Measurements from ENCODE around the gene WFDC12.
"Not testable (repeated sequence)": the region's sequence is repeated elsewhere in the genome, so short reads cannot be mapped to it uniquely, and the experiment has no call there.

WFDC12 gene, protein sequence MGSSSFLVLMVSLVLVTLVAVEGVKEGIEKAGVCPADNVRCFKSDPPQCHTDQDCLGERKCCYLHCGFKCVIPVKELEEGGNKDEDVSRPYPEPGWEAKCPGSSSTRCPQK

DNA sequence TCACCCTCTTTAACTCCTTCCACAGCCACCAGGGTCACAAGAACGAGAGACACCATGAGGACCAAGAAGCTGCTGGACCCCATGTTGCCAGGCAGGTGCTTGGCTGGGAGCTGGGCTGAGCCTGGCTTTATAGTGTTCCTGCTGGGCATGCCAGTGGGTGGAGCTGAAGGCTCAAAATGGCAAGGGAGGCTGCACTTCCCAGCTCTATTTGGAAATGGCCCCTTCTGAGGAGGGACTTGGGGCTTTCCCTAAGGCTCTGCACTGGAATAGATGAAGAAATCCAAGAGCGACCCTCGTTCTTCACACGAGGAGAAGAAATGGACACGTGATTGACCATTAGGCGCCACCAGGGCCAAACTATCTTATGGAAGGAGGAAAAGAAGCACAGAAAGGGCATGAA, at the start of gene WFDC12:
Gene WFDC12 (minus strand): TSS at position 101 of the 400 bp plus-strand sequence. CDS start 18 bp downstream, at position 83.
- TF ChIP-seq, protein P1, sequence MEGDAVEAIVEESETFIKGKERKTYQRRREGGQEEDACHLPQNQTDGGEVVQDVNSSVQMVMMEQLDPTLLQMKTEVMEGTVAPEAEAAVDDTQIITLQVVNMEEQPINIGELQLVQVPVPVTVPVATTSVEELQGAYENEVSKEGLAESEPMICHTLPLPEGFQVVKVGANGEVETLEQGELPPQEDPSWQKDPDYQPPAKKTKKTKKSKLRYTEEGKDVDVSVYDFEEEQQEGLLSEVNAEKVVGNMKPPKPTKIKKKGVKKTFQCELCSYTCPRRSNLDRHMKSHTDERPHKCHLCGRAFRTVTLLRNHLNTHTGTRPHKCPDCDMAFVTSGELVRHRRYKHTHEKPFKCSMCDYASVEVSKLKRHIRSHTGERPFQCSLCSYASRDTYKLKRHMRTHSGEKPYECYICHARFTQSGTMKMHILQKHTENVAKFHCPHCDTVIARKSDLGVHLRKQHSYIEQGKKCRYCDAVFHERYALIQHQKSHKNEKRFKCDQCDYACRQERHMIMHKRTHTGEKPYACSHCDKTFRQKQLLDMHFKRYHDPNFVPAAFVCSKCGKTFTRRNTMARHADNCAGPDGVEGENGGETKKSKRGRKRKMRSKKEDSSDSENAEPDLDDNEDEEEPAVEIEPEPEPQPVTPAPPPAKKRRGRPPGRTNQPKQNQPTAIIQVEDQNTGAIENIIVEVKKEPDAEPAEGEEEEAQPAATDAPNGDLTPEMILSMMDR (IDR thresholded peaks at IDR 0.05; ENCODE audit: low read depth, low read length, missing control alignments) = no peak
- no peak within 1 kb of the TSS for H3K4me3 ChIP-seq (ENCODE audit: low read depth, low read length)
- no peak for DNase-seq (ENCODE audit: low read depth)
- in situ Hi-C loops (cut with HindIII; ENCODE audit: low sequenced_read_pairs) = no loop called here

DNA sequence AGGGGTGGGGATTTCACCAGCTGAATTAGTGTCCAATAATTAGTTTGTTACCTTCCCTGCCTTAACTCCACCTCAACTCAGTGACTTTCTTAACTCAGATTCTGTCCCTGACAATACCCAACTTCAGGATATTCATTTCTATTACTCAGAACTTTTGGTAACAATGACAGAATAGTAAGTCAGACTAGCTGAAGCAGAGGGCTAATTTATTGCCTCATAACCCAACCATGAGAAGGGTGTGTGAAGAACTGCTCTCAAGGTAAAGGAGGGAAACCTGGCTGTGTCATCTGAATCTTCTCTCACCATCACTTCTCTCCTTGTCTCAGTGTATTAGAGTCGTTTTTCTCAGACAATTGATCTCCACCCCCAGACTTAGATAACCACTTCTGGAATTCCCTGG, 49.3 kb upstream of the WFDC12 start:
- no peak overlapping the region for H3K4me3 ChIP-seq (ENCODE audit: low read depth, low read length)
- in situ Hi-C loops (cut with HindIII; ENCODE audit: low sequenced_read_pairs) = no loop called here
- TF ChIP-seq, protein P1 (IDR thresholded peaks at IDR 0.05; ENCODE audit: low read depth, low read length, missing control alignments) = no peak
- DNase-seq (ENCODE audit: low read depth) = no peak

DNA sequence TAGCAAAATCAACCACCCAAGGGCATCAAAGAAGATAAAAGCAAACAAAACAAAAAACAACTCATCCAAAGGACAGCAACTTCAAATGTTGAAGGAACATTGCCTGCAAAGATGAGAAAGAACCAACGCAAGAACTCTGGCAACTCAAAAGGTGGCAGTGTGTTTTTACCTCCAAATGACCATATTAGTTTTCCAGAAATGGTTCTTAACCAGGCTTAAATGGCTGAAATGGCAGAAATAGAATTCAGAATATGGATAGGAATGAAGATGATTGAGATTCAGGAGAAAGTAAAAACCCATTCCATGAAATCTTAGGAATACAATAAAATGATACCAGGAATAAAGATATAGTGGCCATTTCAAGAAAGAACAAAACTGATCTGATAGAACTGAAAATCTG, 40.6 kb upstream of the WFDC12 start:
- in situ Hi-C loops (cut with HindIII; ENCODE audit: low sequenced_read_pairs) = no loop called here
- no peak for DNase-seq (ENCODE audit: low read depth)
- no peak overlapping the region for H3K4me3 ChIP-seq (ENCODE audit: low read depth, low read length)
- TF ChIP-seq, protein P1 (IDR thresholded peaks at IDR 0.05; ENCODE audit: low read depth, low read length, missing control alignments) = no peak

DNA sequence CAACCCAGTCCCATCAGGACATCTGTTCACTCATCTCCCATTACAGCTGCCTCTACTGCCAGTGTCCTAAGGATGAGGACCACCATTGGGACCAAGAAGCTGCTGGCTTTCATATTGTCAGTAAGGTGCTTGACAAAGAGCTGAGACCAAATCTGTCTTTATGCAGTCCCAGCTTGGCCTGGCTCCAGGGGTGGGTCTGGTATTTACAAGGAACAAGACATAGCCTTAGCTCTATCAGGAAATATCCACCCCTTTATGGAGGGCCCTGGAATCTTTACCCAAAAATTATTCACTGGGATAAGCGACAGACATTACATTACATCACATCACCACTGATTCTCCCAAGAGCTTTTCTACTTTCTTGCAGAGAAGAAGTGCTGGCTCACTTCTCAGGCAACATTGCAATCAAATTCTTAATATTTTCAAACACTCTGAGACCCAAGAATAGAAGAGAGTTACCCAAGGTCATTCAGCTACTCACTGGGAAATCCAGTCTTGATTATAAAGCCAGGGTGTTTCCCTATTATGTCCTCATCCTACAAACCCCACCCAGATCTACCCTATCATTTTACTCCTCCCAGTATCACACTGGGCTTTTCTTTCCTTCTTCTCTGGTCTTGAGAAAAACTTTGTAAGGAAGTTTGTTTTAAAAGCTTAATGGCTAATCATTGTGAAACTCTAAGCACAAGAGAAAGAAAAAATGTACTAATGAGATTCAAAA, 39.0 kb upstream of the WFDC12 start:
- TF ChIP-seq, protein P1 (IDR thresholded peaks at IDR 0.05; ENCODE audit: low read depth, low read length, missing control alignments) = no peak
- no peak overlapping the region for H3K4me3 ChIP-seq (ENCODE audit: low read depth, low read length)
- DNase-seq (ENCODE audit: low read depth) = no peak
- in situ Hi-C loops (cut with HindIII; ENCODE audit: low sequenced_read_pairs) = no loop called here

DNA sequence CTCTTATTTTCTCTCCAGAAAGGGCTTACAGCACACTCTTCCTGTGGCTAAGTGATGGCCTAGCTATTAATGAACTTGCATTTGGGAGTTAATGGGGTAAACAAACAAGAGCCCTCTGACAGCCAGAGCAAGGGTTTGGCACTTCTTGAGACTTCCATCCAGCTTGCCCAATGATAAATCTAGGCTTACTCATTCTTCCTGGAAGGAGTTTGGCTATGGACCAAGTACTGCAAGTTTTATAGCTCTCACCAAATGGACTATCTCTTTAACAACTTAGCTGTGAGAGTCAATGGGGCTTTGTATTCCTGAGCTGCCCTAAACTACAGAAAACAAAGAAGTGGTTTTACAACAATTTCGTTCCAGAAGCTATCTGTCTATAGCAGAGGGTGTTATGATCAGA, 33.7 kb upstream of the WFDC12 start:
- no peak overlapping the region for H3K4me3 ChIP-seq (ENCODE audit: low read depth, low read length)
- DNase-seq (ENCODE audit: low read depth) = peak; percentile 35
- in situ Hi-C loops (cut with HindIII; ENCODE audit: low sequenced_read_pairs) = no loop called here
- TF ChIP-seq, protein P1 (IDR thresholded peaks at IDR 0.05; ENCODE audit: low read depth, low read length, missing control alignments) = no peak

DNA sequence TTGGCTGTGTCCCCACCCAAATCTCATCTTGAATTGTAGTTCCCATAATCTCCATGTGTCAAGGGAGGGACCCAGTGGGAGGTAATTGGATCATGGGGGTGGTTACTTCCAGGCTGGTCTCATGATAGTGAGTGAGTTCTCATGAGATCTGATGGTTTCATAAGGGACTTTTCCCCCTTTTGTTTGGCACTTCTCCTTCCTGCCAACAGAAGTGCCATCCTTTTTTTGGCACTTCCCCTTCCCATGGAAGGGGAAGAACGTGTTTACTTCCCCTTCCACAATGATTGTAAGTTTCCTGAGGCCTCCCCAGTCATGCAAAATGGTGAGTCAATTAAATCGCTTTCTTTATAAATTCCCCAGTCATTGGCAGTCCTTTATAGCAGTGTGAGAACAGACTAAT, 32.4 kb upstream of the WFDC12 start:
- in situ Hi-C loops (cut with HindIII; ENCODE audit: low sequenced_read_pairs) = no loop called here
- H3K4me3 ChIP-seq (ENCODE audit: low read depth, low read length) = no peak overlapping the region
- TF ChIP-seq, protein P1 (IDR thresholded peaks at IDR 0.05; ENCODE audit: low read depth, low read length, missing control alignments) = no peak
- DNase-seq (ENCODE audit: low read depth) = no peak

DNA sequence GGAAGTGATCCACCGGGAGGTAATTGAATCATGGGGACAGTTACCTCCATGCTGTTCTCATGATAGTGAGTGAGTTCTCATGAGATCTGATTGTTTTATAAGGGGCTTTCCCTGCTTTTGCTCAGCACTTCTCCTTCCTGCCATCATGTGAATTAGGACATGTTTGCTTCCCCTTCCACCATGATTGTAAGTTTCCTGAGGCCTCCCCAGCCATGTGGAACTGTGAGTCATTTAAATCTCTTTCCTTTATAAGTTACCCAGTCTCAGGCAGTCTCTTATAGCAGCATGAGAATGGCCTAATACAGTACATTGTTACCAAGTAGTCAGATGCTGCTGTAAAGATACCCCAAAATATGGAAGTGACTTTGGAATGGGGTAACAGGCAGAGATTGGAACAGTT, 30.5 kb upstream of the WFDC12 start:
- DNase-seq (ENCODE audit: low read depth); in situ Hi-C loops (cut with HindIII; ENCODE audit: low sequenced_read_pairs); H3K4me3 ChIP-seq (ENCODE audit: low read depth, low read length): not testable (repeated sequence)

Data from astrocyte of the cerebellum (primary cell).